ENCODE measurements around the gene OR6V1.

Gene OR6V1

GRCh38 chr7:143018931-143019330, 33.2 kb upstream of the OR6V1 start:
- Histone ChIP-seq H3K9ac (ENCODE audit: low read depth, low read length, poor library complexity) (no peak overlapping the region), H3K23ac (ENCODE audit: low read depth, low read length, poor library complexity) (no peak overlapping the region), H3K4me2 (ENCODE audit: insufficient read depth, low read length, poor library complexity, severe bottlenecking) (no peak overlapping the region), H2AFZ (ENCODE audit: low read length) (no peak overlapping the region), H4K8ac (ENCODE audit: low read depth, low read length) (no peak overlapping the region), H4K91ac (ENCODE audit: low read depth, low read length, poor library complexity) (no peak overlapping the region), H3K27me3 (ENCODE audit: control insufficient read depth in 3 of 3, insufficient read depth in 3 of 3, low read depth in 1 of 3, low read length in 3 of 3) (no peaks in the 10 kb centered on the region), H3K9me3 (replicated peaks in 1 of 2; ENCODE audit: control insufficient read depth in 2 of 2, insufficient read depth in 1 of 2, low read depth in 1 of 2, low read length in 2 of 2) (no peaks in the 10 kb centered on the region), H3K14ac (ENCODE audit: low read length) (no peak overlapping the region), H3K36me3 (replicated peaks in 1 of 2; ENCODE audit: control insufficient read depth in 2 of 2, insufficient read depth in 2 of 2, low read length in 2 of 2) (no peaks in the 10 kb centered on the region), H3K4ac (ENCODE audit: low read length) (no peak overlapping the region), H3K18ac (ENCODE audit: low read length) (no peak overlapping the region), H3K79me1 (ENCODE audit: low read depth, low read length) (no peaks in the 10 kb centered on the region), H2AK5ac (ENCODE audit: low read depth, low read length) (no peak overlapping the region), H2BK12ac (ENCODE audit: low read length) (no peak overlapping the region), H3K4me3 (ENCODE audit: low read length in 2 of 2) (no peak overlapping the region), H2BK15ac (ENCODE audit: low read length) (no peak overlapping the region), H2BK120ac (ENCODE audit: low read depth, low read length) (no peak overlapping the region), H2BK5ac (ENCODE audit: low read length) (no peak overlapping the region), H3K27ac (replicated peaks; ENCODE audit: low read length) (no peak overlapping the region), H3K4me1 (ENCODE audit: control insufficient read depth in 2 of 2, insufficient read depth in 1 of 2, low read depth in 1 of 2, low read length in 2 of 2) (no peaks in the 10 kb centered on the region)
- no peak for DNase-seq (ENCODE audit: low spot score)

DNA sequence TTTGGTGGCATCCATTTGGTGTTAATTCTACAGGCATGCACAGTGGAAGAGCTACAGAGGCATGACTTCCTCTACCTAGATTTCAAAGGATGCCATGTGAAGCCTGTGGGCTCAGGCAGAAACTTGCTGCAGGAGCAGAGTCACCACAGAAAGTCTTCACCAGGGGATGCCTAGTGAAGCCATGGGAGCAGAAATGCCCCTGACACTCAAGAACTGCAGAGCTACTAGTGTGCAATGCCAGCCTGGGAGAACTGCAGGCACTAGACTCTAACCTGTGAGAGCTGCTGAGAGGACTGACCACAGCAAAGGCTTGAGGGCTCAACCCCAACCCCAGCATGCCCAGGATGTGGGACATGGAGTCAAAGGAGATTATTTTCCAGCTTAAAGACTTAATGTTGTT, 29.1 kb upstream of the OR6V1 start:
- H2BK5ac ChIP-seq (ENCODE audit: low read length) = no peak overlapping the region
- no peak for DNase-seq (ENCODE audit: low spot score)
- H3K23ac ChIP-seq (ENCODE audit: low read depth, low read length, poor library complexity) = no peak overlapping the region
- H2BK15ac ChIP-seq (ENCODE audit: low read length) = no peak overlapping the region
- H3K4ac ChIP-seq (ENCODE audit: low read length) = no peak overlapping the region
- H3K9ac ChIP-seq (ENCODE audit: low read depth, low read length, poor library complexity) = no peak overlapping the region
- H2AFZ ChIP-seq (ENCODE audit: low read length) = no peak overlapping the region
- H3K36me3 ChIP-seq (replicated peaks in 1 of 2; ENCODE audit: control insufficient read depth in 2 of 2, insufficient read depth in 2 of 2, low read length in 2 of 2) = no peaks in the 10 kb centered on the region
- H3K4me1 ChIP-seq (ENCODE audit: control insufficient read depth in 2 of 2, insufficient read depth in 1 of 2, low read depth in 1 of 2, low read length in 2 of 2) = no peaks in the 10 kb centered on the region
- H3K79me1 ChIP-seq (ENCODE audit: low read depth, low read length) = no peaks in the 10 kb centered on the region
- no peak overlapping the region for H3K18ac ChIP-seq (ENCODE audit: low read length)
- no peak overlapping the region for H3K4me2 ChIP-seq (ENCODE audit: insufficient read depth, low read length, poor library complexity, severe bottlenecking)
- no peak overlapping the region for H4K8ac ChIP-seq (ENCODE audit: low read depth, low read length)
- no peaks in the 10 kb centered on the region for H3K27me3 ChIP-seq (ENCODE audit: control insufficient read depth in 3 of 3, insufficient read depth in 3 of 3, low read depth in 1 of 3, low read length in 3 of 3)
- no peak overlapping the region for H3K27ac ChIP-seq (replicated peaks; ENCODE audit: low read length)
- H3K9me3 ChIP-seq (replicated peaks in 1 of 2; ENCODE audit: control insufficient read depth in 2 of 2, insufficient read depth in 1 of 2, low read depth in 1 of 2, low read length in 2 of 2) = no peaks in the 10 kb centered on the region
- no peak overlapping the region for H2BK120ac ChIP-seq (ENCODE audit: low read depth, low read length)
- no peak overlapping the region for H3K14ac ChIP-seq (ENCODE audit: low read length)
- no peak overlapping the region for H2BK12ac ChIP-seq (ENCODE audit: low read length)
- H4K91ac ChIP-seq (ENCODE audit: low read depth, low read length, poor library complexity) = no peak overlapping the region
- H2AK5ac ChIP-seq (ENCODE audit: low read depth, low read length) = no peak overlapping the region
- no peak overlapping the region for H3K4me3 ChIP-seq (ENCODE audit: low read length in 2 of 2)

DNA sequence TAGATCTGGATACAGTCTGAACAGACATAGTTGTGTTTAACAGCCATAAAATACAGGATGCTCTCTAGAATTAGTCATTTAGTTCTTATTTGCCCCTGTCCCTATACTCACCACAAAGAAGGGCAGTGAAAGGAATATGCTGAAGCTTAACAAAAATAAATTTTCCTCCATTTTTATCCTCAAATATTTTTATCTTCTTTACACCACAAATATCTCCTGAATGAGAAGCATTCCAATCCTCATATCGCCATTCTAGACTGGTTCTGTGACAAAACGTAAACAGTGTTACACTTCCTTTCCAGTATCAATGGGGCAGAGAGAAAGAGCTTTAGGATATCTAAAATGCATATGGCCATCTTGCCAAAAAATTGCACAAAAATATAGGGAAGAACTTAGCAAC, 26.8 kb upstream of the OR6V1 start:
- no peak overlapping the region for H2AFZ ChIP-seq (ENCODE audit: low read length)
- no peaks in the 10 kb centered on the region for H3K9me3 ChIP-seq (replicated peaks in 1 of 2; ENCODE audit: control insufficient read depth in 2 of 2, insufficient read depth in 1 of 2, low read depth in 1 of 2, low read length in 2 of 2)
- no peak overlapping the region for H3K14ac ChIP-seq (ENCODE audit: low read length)
- no peak overlapping the region for H3K4me2 ChIP-seq (ENCODE audit: insufficient read depth, low read length, poor library complexity, severe bottlenecking)
- H3K9ac ChIP-seq (ENCODE audit: low read depth, low read length, poor library complexity) = no peak overlapping the region
- no peak for DNase-seq (ENCODE audit: low spot score)
- no peak overlapping the region for H3K4ac ChIP-seq (ENCODE audit: low read length)
- no peak overlapping the region for H3K27ac ChIP-seq (replicated peaks; ENCODE audit: low read length)
- no peak overlapping the region for H2BK15ac ChIP-seq (ENCODE audit: low read length)
- no peak overlapping the region for H3K18ac ChIP-seq (ENCODE audit: low read length)
- no peak overlapping the region for H2AK5ac ChIP-seq (ENCODE audit: low read depth, low read length)
- no peak overlapping the region for H2BK120ac ChIP-seq (ENCODE audit: low read depth, low read length)
- no peak overlapping the region for H4K8ac ChIP-seq (ENCODE audit: low read depth, low read length)
- H2BK12ac ChIP-seq (ENCODE audit: low read length) = no peak overlapping the region
- no peaks in the 10 kb centered on the region for H3K27me3 ChIP-seq (ENCODE audit: control insufficient read depth in 3 of 3, insufficient read depth in 3 of 3, low read depth in 1 of 3, low read length in 3 of 3)
- H3K23ac ChIP-seq (ENCODE audit: low read depth, low read length, poor library complexity) = no peak overlapping the region
- no peak overlapping the region for H3K4me3 ChIP-seq (ENCODE audit: low read length in 2 of 2)
- H3K36me3 ChIP-seq (replicated peaks in 1 of 2; ENCODE audit: control insufficient read depth in 2 of 2, insufficient read depth in 2 of 2, low read length in 2 of 2) = no peaks in the 10 kb centered on the region
- no CpG with 5 or more reads among the region's 2 CpGs for WGBS, 2 donors (ENCODE audit: extremely low coverage in 2 of 2, insufficient read length in 2 of 2, insufficient replicate concordance in 1 of 2)
- no peak overlapping the region for H4K91ac ChIP-seq (ENCODE audit: low read depth, low read length, poor library complexity)
- no peak overlapping the region for H2BK5ac ChIP-seq (ENCODE audit: low read length)
- no peaks in the 10 kb centered on the region for H3K4me1 ChIP-seq (ENCODE audit: control insufficient read depth in 2 of 2, insufficient read depth in 1 of 2, low read depth in 1 of 2, low read length in 2 of 2)
- H3K79me1 ChIP-seq (ENCODE audit: low read depth, low read length) = no peaks in the 10 kb centered on the region

DNA sequence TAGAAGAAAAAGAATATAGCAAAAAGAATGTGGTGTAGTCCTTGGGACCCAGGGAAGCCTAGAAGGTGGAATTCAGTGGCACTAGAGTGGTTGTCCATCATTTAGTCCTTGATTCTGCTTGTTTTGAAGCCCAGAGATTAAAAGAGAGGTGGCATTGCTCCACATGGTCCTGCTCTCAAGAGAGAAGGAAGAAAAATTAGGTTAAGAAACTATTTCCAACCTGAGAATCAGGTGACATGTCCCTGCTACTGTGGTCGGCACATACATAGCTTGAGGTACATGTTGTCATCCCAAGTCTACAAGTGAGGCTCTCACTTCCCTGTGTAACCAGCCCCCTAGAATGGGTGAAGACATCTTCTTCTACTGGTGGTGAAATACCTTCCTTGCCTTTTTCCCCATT, 25.1 kb upstream of the OR6V1 start, which contains the start of gene OR9A2:
TSS of gene OR9A2 (minus strand) at position 101 of the 400 bp plus-strand sequence. CDS start at position 101, 0 bp downstream.
- no peaks in the 10 kb centered on the region for H3K9me3 ChIP-seq (replicated peaks in 1 of 2; ENCODE audit: control insufficient read depth in 2 of 2, insufficient read depth in 1 of 2, low read depth in 1 of 2, low read length in 2 of 2)
- H3K79me1 ChIP-seq (ENCODE audit: low read depth, low read length) = no peaks in the 10 kb centered on the region
- no peak within 1 kb of the TSS for H3K27ac ChIP-seq (replicated peaks; ENCODE audit: low read length)
- no peak within 1 kb of the TSS for H3K4ac ChIP-seq (ENCODE audit: low read length)
- no peak within 1 kb of the TSS for H2BK12ac ChIP-seq (ENCODE audit: low read length)
- H3K4me3 ChIP-seq (ENCODE audit: low read length in 2 of 2) = no peak within 1 kb of the TSS
- H2BK5ac ChIP-seq (ENCODE audit: low read length) = no peak within 1 kb of the TSS
- no peak within 1 kb of the TSS for H3K4me2 ChIP-seq (ENCODE audit: insufficient read depth, low read length, poor library complexity, severe bottlenecking)
- H3K14ac ChIP-seq (ENCODE audit: low read length) = no peak within 1 kb of the TSS
- no peak within 1 kb of the TSS for H2AFZ ChIP-seq (ENCODE audit: low read length)
- H2BK120ac ChIP-seq (ENCODE audit: low read depth, low read length) = no peak within 1 kb of the TSS
- WGBS, 2 donors (ENCODE audit: extremely low coverage in 2 of 2, insufficient read length in 2 of 2, insufficient replicate concordance in 1 of 2) = no CpG with 5 or more reads among the region's 1 CpG
- no peaks in the 10 kb centered on the region for H3K36me3 ChIP-seq (replicated peaks in 1 of 2; ENCODE audit: control insufficient read depth in 2 of 2, insufficient read depth in 2 of 2, low read length in 2 of 2)
- H2BK15ac ChIP-seq (ENCODE audit: low read length) = no peak within 1 kb of the TSS
- H3K9ac ChIP-seq (ENCODE audit: low read depth, low read length, poor library complexity) = no peak within 1 kb of the TSS
- H3K23ac ChIP-seq (ENCODE audit: low read depth, low read length, poor library complexity) = no peak within 1 kb of the TSS
- DNase-seq (ENCODE audit: low spot score) = no peak
- H3K27me3 ChIP-seq (ENCODE audit: control insufficient read depth in 3 of 3, insufficient read depth in 3 of 3, low read depth in 1 of 3, low read length in 3 of 3) = no peaks in the 10 kb centered on the region
- H2AK5ac ChIP-seq (ENCODE audit: low read depth, low read length) = no peak within 1 kb of the TSS
- H3K18ac ChIP-seq (ENCODE audit: low read length) = no peak within 1 kb of the TSS
- H3K4me1 ChIP-seq (ENCODE audit: control insufficient read depth in 2 of 2, insufficient read depth in 1 of 2, low read depth in 1 of 2, low read length in 2 of 2) = no peaks in the 10 kb centered on the region
- H4K91ac ChIP-seq (ENCODE audit: low read depth, low read length, poor library complexity) = no peak within 1 kb of the TSS
- H4K8ac ChIP-seq (ENCODE audit: low read depth, low read length) = no peak within 1 kb of the TSS

Data from neuronal stem cell (in vitro differentiated cells).